Natural killer cell (primary cell): ENCODE results near the gene SMCO3. TPM values are rescaled to one million over a fixed set of nuclear protein-coding genes. Genes with fewer than 3 reads are reported as not detected.

Experiments used
- ATAC-seq, 3 donors: fragments of 150-1000 bp in 2 of 3; fragments of 200-7000 bp in 1 of 3; cut with Tn5 transposase; 1 replicate in 1 of 3; 2 replicates in 2 of 3; pipeline ENCODE4 v1.10.0; 2021; ENCODE audit warnings: mild to moderate bottlenecking in 2 of 3, moderate library complexity in 2 of 3
- DNase-seq, 2 donors: peaks; one replicate each; pipeline versions ENCODE4 v3.0.0 to v3.0.0-alpha.2; 2013 to 2021; ENCODE audit warnings: mixed read lengths in 1 of 2
- H3K27ac ChIP-seq: one replicate; pipeline ENCODE4 v1.5.1; 2013; ENCODE audit warnings: mild to moderate bottlenecking, low read length
- H3K27me3 ChIP-seq: one replicate; pipeline ENCODE4 v1.6.1; 2013; ENCODE audit warnings: low read length; ENCODE audit not compliant: control insufficient read depth, insufficient read depth
- H3K36me3 ChIP-seq: one replicate; pipeline ENCODE4 v1.6.1; 2013; ENCODE audit warnings: low read length; ENCODE audit not compliant: control insufficient read depth, insufficient read depth
- H3K4me1 ChIP-seq: one replicate; pipeline ENCODE4 v1.6.1; 2013; ENCODE audit warnings: low read length; ENCODE audit not compliant: control insufficient read depth, insufficient read depth
- H3K4me3 ChIP-seq: one replicate; pipeline ENCODE4 v1.5.1; 2013; ENCODE audit warnings: low read length
- H3K9me3 ChIP-seq: one replicate; pipeline ENCODE4 v1.6.1; 2013; ENCODE audit warnings: low read length; ENCODE audit not compliant: control insufficient read depth, insufficient read depth
- H3K27ac Mint-ChIP-seq, 2 donors: one replicate each; pipeline ENCODE4 v1.8.0; 2022; ENCODE audit warnings: mild to moderate bottlenecking in 2 of 2, mixed read lengths in 2 of 2, moderate library complexity in 1 of 2
- H3K27me3 Mint-ChIP-seq, 2 donors: one replicate each; pipeline ENCODE4 v1.8.0; 2022; ENCODE audit warnings: low read depth in 2 of 2, mixed read lengths in 2 of 2
- H3K36me3 Mint-ChIP-seq: one replicate; pipeline ENCODE4 v1.8.0; 2022; ENCODE audit warnings: mixed read lengths
- H3K4me1 Mint-ChIP-seq, 2 donors: one replicate each; pipeline ENCODE4 v1.8.0; 2022; ENCODE audit warnings: mixed read lengths in 2 of 2
- H3K4me3 Mint-ChIP-seq: one replicate; pipeline ENCODE4 v1.8.0; 2022; ENCODE audit warnings: mild to moderate bottlenecking, moderate library complexity, mixed read lengths
- H3K9me3 Mint-ChIP-seq, 2 donors: one replicate each; pipeline ENCODE4 v1.8.0; 2022; ENCODE audit warnings: mixed read lengths in 2 of 2
- WGBS: methylation state at CpG from one replicate; pipeline ENCODE4 v1.1.7; 2013; ENCODE audit warnings: missing lambda C conversion rate; ENCODE audit not compliant: insufficient coverage; 5-methylcytosine and 5-hydroxymethylcytosine counted together
- intact Hi-C: fragments of 100-400 bp; cut with micrococcal nuclease; formaldehyde crosslinking; loops from one replicate; pipeline ENCODE4 v1.14.2; 2022
- total RNA-seq, 4 donors: library from RNA; stranded (reverse); fragments of 120-200 nt in 1 of 4; gene quantifications; one replicate each; pipeline versions ENCODE4 v1.2.3 to v1.2.4, GENCODE V29; 2013 to 2022
- TF ChIP-seq, protein P1 (sequence below): fragments of 200-600 bp; IDR thresholded peaks from one replicate; pipeline ENCODE4 v1.8.0; 2022; ENCODE audit warnings: antibody characterized with exemption

The SMCO3 gene
- total RNA-seq: not detected
- not detected for total RNA-seq (2013)

DNA sequence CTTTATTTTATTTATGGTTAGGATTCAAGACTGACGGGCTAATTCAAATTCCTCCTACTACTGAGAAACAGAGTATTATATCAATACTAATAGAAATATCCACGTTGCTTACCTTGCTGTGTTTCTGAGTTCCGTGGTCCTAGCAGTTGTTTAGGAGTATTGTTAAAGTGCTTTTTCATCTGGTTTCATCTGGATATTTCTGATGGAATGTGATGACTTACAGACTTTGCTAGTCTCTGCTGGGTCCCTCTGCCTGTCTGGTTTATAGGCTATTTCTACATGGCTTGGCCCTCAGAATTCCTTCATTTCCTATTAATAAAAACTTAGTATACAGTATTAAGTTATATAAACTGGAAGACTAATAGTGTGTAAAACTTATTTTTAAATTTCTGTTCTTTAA is at the start of gene SMCO3:
Gene SMCO3 (minus strand): TSS at position 169 of the 400 bp plus-strand sequence. CDS start 7,502 bp downstream, outside the sequence.
- Mint-ChIP-seq H3K36me3 (no peaks in the 10 kb centered on the region), H3K4me1 (no peaks in the 10 kb centered on the region), H3K9me3 (no peaks in the 10 kb centered on the region), H3K27ac (no peak within 1 kb of the TSS), H3K27me3 (peaks cover 18 to 31% of the 10 kb centered on the region in 2 donors), H3K4me3 (no peak within 1 kb of the TSS)
- 86% methylated on average over 1 of the region's 3 CpGs for WGBS
- Histone ChIP-seq H3K36me3 (no peaks in the 10 kb centered on the region), H3K9me3 (no peaks in the 10 kb centered on the region), H3K27ac (no peak within 1 kb of the TSS), H3K4me3 (no peak within 1 kb of the TSS), H3K4me1 (no peaks in the 10 kb centered on the region), H3K27me3 (no peaks in the 10 kb centered on the region)
- ATAC-seq (no peak), DNase-seq (no peak)
- intact Hi-C loops: no loop called here
- TF ChIP-seq, protein P1, sequence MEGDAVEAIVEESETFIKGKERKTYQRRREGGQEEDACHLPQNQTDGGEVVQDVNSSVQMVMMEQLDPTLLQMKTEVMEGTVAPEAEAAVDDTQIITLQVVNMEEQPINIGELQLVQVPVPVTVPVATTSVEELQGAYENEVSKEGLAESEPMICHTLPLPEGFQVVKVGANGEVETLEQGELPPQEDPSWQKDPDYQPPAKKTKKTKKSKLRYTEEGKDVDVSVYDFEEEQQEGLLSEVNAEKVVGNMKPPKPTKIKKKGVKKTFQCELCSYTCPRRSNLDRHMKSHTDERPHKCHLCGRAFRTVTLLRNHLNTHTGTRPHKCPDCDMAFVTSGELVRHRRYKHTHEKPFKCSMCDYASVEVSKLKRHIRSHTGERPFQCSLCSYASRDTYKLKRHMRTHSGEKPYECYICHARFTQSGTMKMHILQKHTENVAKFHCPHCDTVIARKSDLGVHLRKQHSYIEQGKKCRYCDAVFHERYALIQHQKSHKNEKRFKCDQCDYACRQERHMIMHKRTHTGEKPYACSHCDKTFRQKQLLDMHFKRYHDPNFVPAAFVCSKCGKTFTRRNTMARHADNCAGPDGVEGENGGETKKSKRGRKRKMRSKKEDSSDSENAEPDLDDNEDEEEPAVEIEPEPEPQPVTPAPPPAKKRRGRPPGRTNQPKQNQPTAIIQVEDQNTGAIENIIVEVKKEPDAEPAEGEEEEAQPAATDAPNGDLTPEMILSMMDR: no peak

DNA sequence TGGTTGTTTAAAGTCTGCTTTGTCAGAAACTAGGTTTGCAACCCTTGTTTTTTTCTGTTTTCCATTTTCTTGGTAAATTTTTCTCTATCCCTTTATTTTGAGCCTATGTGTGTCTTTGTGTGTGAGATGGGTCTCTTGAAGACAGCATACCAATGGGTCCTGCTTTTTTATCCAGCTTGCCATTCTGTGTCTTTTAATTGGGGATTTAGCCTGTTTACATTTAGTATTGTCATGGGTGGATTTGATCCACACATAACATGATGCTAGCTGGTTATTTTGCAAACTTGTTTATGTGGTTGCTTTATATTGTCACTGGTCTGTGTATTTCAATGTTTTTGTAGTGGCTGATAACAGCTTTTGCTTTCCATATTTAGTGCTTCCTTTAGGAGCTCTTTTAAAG is 46.5 kb upstream of the SMCO3 start:
- ATAC-seq: no peak
- Histone ChIP-seq H3K27ac (no peak overlapping the region), H3K36me3 (no peaks in the 10 kb centered on the region), H3K4me1 (no peaks in the 10 kb centered on the region), H3K27me3 (no peaks in the 10 kb centered on the region), H3K9me3 (peaks cover 4% of the 10 kb centered on the region), H3K4me3 (no peak overlapping the region)
- peaks cover 12 to 16% of the 10 kb centered on the region in 2 donors for H3K27me3 Mint-ChIP-seq
- intact Hi-C loops: no loop called here
- DNase-seq: no peak
- peaks cover 4 to 11% of the 10 kb centered on the region in 2 donors for H3K9me3 Mint-ChIP-seq
- H3K27ac Mint-ChIP-seq: no peak overlapping the region
- no peak overlapping the region for H3K4me3 Mint-ChIP-seq
- H3K36me3 Mint-ChIP-seq: peaks cover 15% of the 10 kb centered on the region
- TF ChIP-seq, protein P1: no peak
- no peaks in the 10 kb centered on the region for H3K4me1 Mint-ChIP-seq

DNA sequence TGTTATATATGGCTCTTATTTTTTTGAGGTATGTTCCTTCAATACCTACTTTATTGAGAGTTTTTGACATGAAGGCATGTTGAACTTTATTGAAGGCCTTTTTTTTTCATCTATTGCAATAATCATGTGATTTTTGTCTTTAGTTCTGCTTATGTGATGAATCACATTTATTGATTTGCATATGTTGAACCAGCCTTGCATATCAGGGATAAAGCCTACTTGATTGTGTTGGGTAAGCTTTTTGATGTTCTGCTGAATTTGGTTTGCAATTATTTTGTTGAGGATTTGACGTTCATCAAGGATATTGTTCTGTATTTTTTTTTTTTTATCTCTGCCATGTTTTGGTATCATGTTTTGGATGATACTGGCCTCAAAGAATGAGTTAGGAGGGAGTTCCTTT is 44.5 kb upstream of the SMCO3 start:
- Histone ChIP-seq H3K27ac (no peak overlapping the region), H3K4me3 (no peak overlapping the region), H3K4me1 (no peaks in the 10 kb centered on the region), H3K9me3 (peaks cover 4% of the 10 kb centered on the region), H3K36me3 (no peaks in the 10 kb centered on the region), H3K27me3 (no peaks in the 10 kb centered on the region)
- Mint-ChIP-seq H3K4me3 (no peak overlapping the region), H3K27me3 (peaks cover 0 to 10% of the 10 kb centered on the region in 2 donors), H3K4me1 (no peaks in the 10 kb centered on the region), H3K36me3 (peaks cover 15% of the 10 kb centered on the region), H3K9me3 (peaks cover 4 to 11% of the 10 kb centered on the region in 2 donors), H3K27ac (no peak overlapping the region)
- DNase-seq (no peak), ATAC-seq (no peak)
- intact Hi-C loops: no loop called here
- 89% methylated on average over 1 of the region's 1 CpG for WGBS
- TF ChIP-seq, protein P1: no peak

DNA sequence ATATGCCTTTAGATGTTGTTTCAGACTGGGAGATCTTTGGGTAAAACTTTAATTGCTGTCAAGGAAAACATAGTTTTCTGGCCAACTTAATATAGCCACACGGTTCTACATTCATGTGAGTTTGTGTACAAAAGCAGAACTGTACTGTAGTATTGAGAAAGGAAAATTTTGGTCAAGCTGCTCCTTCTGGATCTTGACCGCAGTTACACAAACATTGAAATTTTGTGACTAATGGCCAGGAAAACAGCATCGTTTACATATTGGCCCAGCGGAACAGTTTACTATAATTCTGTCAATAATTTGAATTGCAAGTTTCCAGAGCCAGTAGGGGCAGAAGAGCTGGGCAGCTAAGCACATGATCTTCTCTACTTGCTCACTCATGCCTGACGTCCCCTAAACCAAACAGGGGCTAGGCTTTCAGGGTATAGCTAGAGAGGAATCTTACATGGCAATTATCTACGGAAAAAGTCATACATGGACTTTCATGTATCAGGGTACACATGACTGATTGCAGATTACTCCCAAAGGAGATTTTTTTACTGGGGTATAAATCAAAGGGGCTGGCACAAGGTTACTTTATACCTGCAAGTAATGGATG is 40.7 kb upstream of the SMCO3 start:
- Mint-ChIP-seq H3K9me3 (peaks cover 2 to 3% of the 10 kb centered on the region in 2 donors), H3K36me3 (peaks cover 5% of the 10 kb centered on the region), H3K27me3 (peaks cover 0 to 10% of the 10 kb centered on the region in 2 donors), H3K4me1 (no peaks in the 10 kb centered on the region), H3K4me3 (no peak overlapping the region), H3K27ac (no peak overlapping the region)
- TF ChIP-seq, protein P1: no peak
- intact Hi-C loops: no loop called here
- no peak for DNase-seq
- Histone ChIP-seq H3K27me3 (no peaks in the 10 kb centered on the region), H3K4me1 (no peaks in the 10 kb centered on the region), H3K27ac (no peak overlapping the region), H3K36me3 (no peaks in the 10 kb centered on the region), H3K4me3 (no peak overlapping the region), H3K9me3 (no peaks in the 10 kb centered on the region)
- ATAC-seq: no peak
- 88% methylated on average over 6 of the region's 6 CpGs for WGBS
